Mesenchymal stem cell (in vitro differentiated cells and primary cell): ENCODE data around the gene UPK3B.
"Not testable (repeated sequence)": the region's sequence is repeated elsewhere in the genome, so short reads cannot be mapped to it uniquely, and the experiment has no call there.

Source experiments
- DNase-seq: peaks from one replicate; pipeline ENCODE4 v3.0.0-alpha.2; 2013
- H2AFZ ChIP-seq: one replicate; pipeline ENCODE4 v1.6.1; 2013; ENCODE audit warnings: low read depth, mild to moderate bottlenecking, control low read depth, inconsistent platforms, low read length, moderate library complexity
- H2AK5ac ChIP-seq: 2 replicates; pipeline ENCODE4 v1.6.1; 2013; ENCODE audit warnings: low read length, moderate library complexity, mild to moderate bottlenecking, inconsistent platforms; ENCODE audit not compliant: severe bottlenecking
- H2BK120ac ChIP-seq: one replicate; pipeline ENCODE4 v1.6.1; 2013; ENCODE audit warnings: low read depth, mild to moderate bottlenecking, inconsistent platforms, low read length, moderate library complexity
- H2BK12ac ChIP-seq, 2 experiments: one replicate each; pipeline ENCODE4 v1.6.1; 2013; ENCODE audit warnings: inconsistent platforms in 2 of 2, low read length in 2 of 2, mild to moderate bottlenecking in 2 of 2, moderate library complexity in 2 of 2, control low read depth in 1 of 2
- H2BK15ac ChIP-seq: one replicate; pipeline ENCODE4 v1.6.1; 2013; ENCODE audit warnings: mild to moderate bottlenecking, low read depth, inconsistent platforms; ENCODE audit not compliant: poor library complexity, severe bottlenecking
- H2BK5ac ChIP-seq: 2 replicates; pipeline ENCODE4 v1.6.1; 2013; ENCODE audit warnings: low read depth, mild to moderate bottlenecking, low read length, control low read depth, inconsistent platforms; ENCODE audit not compliant: poor library complexity, severe bottlenecking
- H3K14ac ChIP-seq, 2 experiments: one replicate each; pipeline ENCODE4 v1.6.1; 2013; ENCODE audit warnings: inconsistent platforms in 2 of 2, low read length in 2 of 2, control low read depth in 1 of 2, mild to moderate bottlenecking in 1 of 2, moderate library complexity in 1 of 2
- H3K18ac ChIP-seq, 2 experiments: one replicate each; pipeline ENCODE4 v1.6.1; 2013; ENCODE audit warnings: inconsistent platforms in 2 of 2, low read length in 2 of 2, control low read depth in 1 of 2, low read depth in 1 of 2, mild to moderate bottlenecking in 1 of 2
- H3K23ac ChIP-seq, 2 experiments: one replicate each; pipeline ENCODE4 v1.6.1; 2013; ENCODE audit warnings: inconsistent platforms in 2 of 2, low read length in 2 of 2, mild to moderate bottlenecking in 2 of 2, moderate library complexity in 2 of 2, control low read depth in 1 of 2
- H3K27ac ChIP-seq: 2 replicates; pipeline ENCODE4 v1.5.1; 2013; ENCODE audit warnings: mild to moderate bottlenecking, moderate library complexity, low read length, control low read depth, inconsistent platforms; ENCODE audit not compliant: poor library complexity, severe bottlenecking
- H3K27me3 ChIP-seq, 2 experiments: 2 replicates each; pipeline versions ENCODE4 v1.6.1 to v1.7.0; 2013; ENCODE audit warnings: low read length in 2 of 2, mild to moderate bottlenecking in 2 of 2, moderate library complexity in 2 of 2, control low read depth in 1 of 2, inconsistent platforms in 1 of 2; ENCODE audit not compliant: control insufficient read depth in 1 of 2, insufficient read depth in 1 of 2
- H3K36me3 ChIP-seq, 2 experiments: 2 replicates each; pipeline versions ENCODE4 v1.6.1 to v1.7.0; 2013; ENCODE audit warnings: low read length in 2 of 2, control low read depth in 1 of 2, inconsistent platforms in 1 of 2, low read depth in 1 of 2, mild to moderate bottlenecking in 1 of 2; ENCODE audit not compliant: insufficient read depth in 2 of 2, control insufficient read depth in 1 of 2
- H3K4ac ChIP-seq, 2 experiments: one replicate each; pipeline ENCODE4 v1.6.1; 2013; ENCODE audit warnings: inconsistent platforms in 2 of 2, low read length in 2 of 2, mild to moderate bottlenecking in 2 of 2, moderate library complexity in 2 of 2, control low read depth in 1 of 2, low read depth in 1 of 2
- H3K4me1 ChIP-seq: 2 replicates; pipeline ENCODE4 v1.6.1; 2013; ENCODE audit warnings: low read depth, low read length, control low read depth; ENCODE audit not compliant: control insufficient read depth, insufficient read depth
- H3K4me2 ChIP-seq: 2 replicates; pipeline ENCODE4 v1.6.1; 2013; ENCODE audit warnings: low read length, mild to moderate bottlenecking, inconsistent platforms; ENCODE audit not compliant: poor library complexity, severe bottlenecking
- H3K4me3 ChIP-seq, 2 experiments: 2 replicates each; pipeline versions ENCODE4 v1.5.1 to v1.7.0; 2013; ENCODE audit warnings: low read length in 2 of 2, mild to moderate bottlenecking in 2 of 2, control low read depth in 1 of 2, low read depth in 1 of 2; ENCODE audit not compliant: insufficient read depth in 1 of 2
- H3K79me1 ChIP-seq: replicated peaks from 2 replicates; pipeline ENCODE4 v1.6.1; 2013; ENCODE audit warnings: mild to moderate bottlenecking, control low read depth, low read length, inconsistent platforms; ENCODE audit not compliant: poor library complexity, severe bottlenecking
- H3K9ac ChIP-seq: 2 replicates; pipeline ENCODE4 v1.7.0; 2013; ENCODE audit warnings: mild to moderate bottlenecking, low read length, moderate library complexity
- H3K9me3 ChIP-seq: 2 replicates; pipeline ENCODE4 v1.7.0; 2013; ENCODE audit warnings: mild to moderate bottlenecking, low read length; ENCODE audit not compliant: control insufficient read depth
- H4K8ac ChIP-seq: one replicate; pipeline ENCODE4 v1.6.1; 2013; ENCODE audit warnings: inconsistent platforms, mild to moderate bottlenecking, low read length, moderate library complexity
- H4K91ac ChIP-seq: one replicate; pipeline ENCODE4 v1.6.1; 2013; ENCODE audit warnings: mild to moderate bottlenecking, low read length, inconsistent platforms
- WGBS: methylation state at CpG from one replicate; pipeline ENCODE4 v1.1.7; 2013; ENCODE audit warnings: mixed read lengths; 5-methylcytosine and 5-hydroxymethylcytosine counted together

The UPK3B gene

GRCh38 chr7:76543197-76543596 lies 32.8 kb downstream of the UPK3B start, which contains the start of gene SPDYE16:
Gene SPDYE16, minus strand, starts transcription at chr7:76543297. Its CDS starts 1,838 bp downstream, at chr7:76541459.
- not testable (repeated sequence) for H3K14ac ChIP-seq, H2BK120ac ChIP-seq, H2BK15ac ChIP-seq, H4K8ac ChIP-seq, H2BK12ac ChIP-seq, H2AK5ac ChIP-seq, DNase-seq, H3K27me3 ChIP-seq, H3K4ac ChIP-seq, H3K4me1 ChIP-seq, H3K23ac ChIP-seq, H3K27ac ChIP-seq, H3K4me3 ChIP-seq, H3K79me1 ChIP-seq, H3K4me2 ChIP-seq, H2AFZ ChIP-seq, H3K36me3 ChIP-seq, H2BK5ac ChIP-seq, H3K18ac ChIP-seq, H3K9ac ChIP-seq, H4K91ac ChIP-seq, H3K9me3 ChIP-seq
- no CpG with 5 or more reads among the region's 8 CpGs for WGBS

GRCh38 chr7:76549025-76549854 lies 38.9 kb downstream of the UPK3B start:
- Histone ChIP-seq H4K8ac (peak overlapping the region; percentile 72), H3K9ac (peak overlapping the region; percentile 89), H2BK15ac (peak overlapping the region; percentile 67), H3K4me3 (peak overlapping the region; percentile 70 to 85), H3K4me2 (peak overlapping the region; percentile 75), H3K36me3 (peaks cover 0 to 10% of the 10 kb centered on the region in 2 experiments), H4K91ac (peak overlapping the region; percentile 50), H3K4ac (peak overlapping the region in 1 of 2 experiments; percentile 95), H2BK120ac (peak overlapping the region; percentile 85), H3K14ac (peak overlapping the region in 1 of 2 experiments; percentile 74), H3K18ac (peak overlapping the region; percentile 62 to 90)
- not testable (repeated sequence) for H2AFZ ChIP-seq, H2BK5ac ChIP-seq, H3K23ac ChIP-seq, H3K27ac ChIP-seq, H3K4me1 ChIP-seq, H3K9me3 ChIP-seq, H2BK12ac ChIP-seq, H3K79me1 ChIP-seq, H2AK5ac ChIP-seq, H3K27me3 ChIP-seq
- peak; percentile 81 for DNase-seq
- under 1% methylated on average over 58 of the region's 71 CpGs for WGBS

GRCh38 chr7:76549855-76550248 lies 39.5 kb downstream of the UPK3B start:
- WGBS: 0% methylated on average over 14 of the region's 19 CpGs
- peaks cover 0 to 10% of the 10 kb centered on the region in 2 experiments for H3K36me3 ChIP-seq
- H3K27ac ChIP-seq: peak overlapping the region; percentile 26

GRCh38 chr7:76551992-76552391 lies 41.6 kb downstream of the UPK3B start:
- not testable (repeated sequence) for H3K4me3 ChIP-seq, H2BK12ac ChIP-seq, H3K14ac ChIP-seq, H3K4ac ChIP-seq, DNase-seq, H2BK5ac ChIP-seq, H2AFZ ChIP-seq, H3K9ac ChIP-seq, H4K8ac ChIP-seq, H3K4me2 ChIP-seq, H3K4me1 ChIP-seq, H3K79me1 ChIP-seq, H2BK120ac ChIP-seq, H3K18ac ChIP-seq, H3K9me3 ChIP-seq, H3K27ac ChIP-seq, H2AK5ac ChIP-seq, H3K27me3 ChIP-seq, H2BK15ac ChIP-seq, H3K23ac ChIP-seq, H4K91ac ChIP-seq
- 86% methylated on average over 1 of the region's 6 CpGs for WGBS
- peaks cover 0 to 14% of the 10 kb centered on the region in 2 experiments for H3K36me3 ChIP-seq

More at GRCh38 chr7:76549855-76550248, 39.5 kb downstream of the UPK3B start:
- H4K8ac ChIP-seq, H3K23ac ChIP-seq, H3K27me3 ChIP-seq, H2BK120ac ChIP-seq, H2AK5ac ChIP-seq, H2AFZ ChIP-seq, H2BK5ac ChIP-seq, H2BK12ac ChIP-seq, H4K91ac ChIP-seq, H3K4me1 ChIP-seq, H2BK15ac ChIP-seq, H3K79me1 ChIP-seq, H3K9me3 ChIP-seq: not testable (repeated sequence)
- DNase-seq: peak; percentile 17
- peak overlapping the region; percentile 62 to 90 for H3K18ac ChIP-seq
- peak overlapping the region; percentile 70 to 85 for H3K4me3 ChIP-seq
- peak overlapping the region; percentile 89 for H3K9ac ChIP-seq
- peak overlapping the region; percentile 75 for H3K4me2 ChIP-seq
- H3K4ac ChIP-seq: peak overlapping the region in 1 of 2 experiments; percentile 95
- peak overlapping the region in 1 of 2 experiments; percentile 32 for H3K14ac ChIP-seq
